DOHH2 (cell line): Measurements from ENCODE around the gene PDE11A.
"Not testable (repeated sequence)": the region's sequence is repeated elsewhere in the genome, so short reads cannot be mapped to it uniquely, and the experiment has no call there.

Experiments
- H3F3A ChIP-seq: fragments of 200-600 bp; sonication (generic), shearing (Covaris generic); 2 replicates; pipeline ENCODE4 v1.6.0; 2016; ENCODE audit warnings: antibody characterized with exemption, mild to moderate bottlenecking; ENCODE audit not compliant: control insufficient read depth, insufficient read depth
- H3K27ac ChIP-seq: fragments of 200-600 bp; sonication (generic); 2 replicates; pipeline ENCODE4 v1.5.1; 2014; ENCODE audit warnings: low read depth, mild to moderate bottlenecking, low read length, moderate library complexity
- H3K27me3 ChIP-seq: fragments of 200-600 bp; sonication (generic); 2 replicates; pipeline ENCODE4 v1.6.1; 2014; ENCODE audit warnings: mild to moderate bottlenecking, low read length, mixed read lengths; ENCODE audit not compliant: control insufficient read depth
- H3K36me3 ChIP-seq: fragments of 200-600 bp; sonication (generic); 2 replicates; pipeline ENCODE4 v1.6.1; 2014; ENCODE audit warnings: mild to moderate bottlenecking, low read length, moderate library complexity, mixed read lengths; ENCODE audit not compliant: control insufficient read depth
- H3K4me1 ChIP-seq: fragments of 200-600 bp; sonication (generic); 2 replicates; pipeline ENCODE4 v1.6.1; 2014; ENCODE audit warnings: mild to moderate bottlenecking, low read length, mixed read lengths; ENCODE audit not compliant: control insufficient read depth
- H3K4me2 ChIP-seq: fragments of 200-600 bp; sonication (generic); 2 replicates; pipeline ENCODE4 v1.6.0; 2014; ENCODE audit warnings: mild to moderate bottlenecking, low read length, moderate library complexity
- H3K4me3 ChIP-seq: fragments of 200-600 bp; sonication (generic); 2 replicates; pipeline ENCODE4 v1.5.1; 2014; ENCODE audit warnings: mild to moderate bottlenecking, low read length, mixed read lengths
- H3K79me2 ChIP-seq: fragments of 200-600 bp; sonication (generic); 2 replicates; pipeline ENCODE4 v1.6.1; 2014; ENCODE audit warnings: mild to moderate bottlenecking, low read length, mixed read lengths; ENCODE audit not compliant: control insufficient read depth
- H3K9me2 ChIP-seq: fragments of 200-600 bp; sonication (generic); replicated peaks from 2 replicates; pipeline ENCODE4 v1.6.1; 2014; ENCODE audit warnings: mild to moderate bottlenecking, low read length, mixed read lengths; ENCODE audit not compliant: control insufficient read depth
- H3K9me3 ChIP-seq: fragments of 200-600 bp; sonication (generic); 2 replicates; pipeline ENCODE4 v1.6.1; 2014; ENCODE audit warnings: antibody characterized with exemption, low read length, mixed read lengths; ENCODE audit not compliant: control insufficient read depth, insufficient read depth
- H4K20me1 ChIP-seq: fragments of 200-600 bp; sonication (generic); 2 replicates; pipeline ENCODE4 v1.6.0; 2014; ENCODE audit warnings: low read depth, mild to moderate bottlenecking, antibody characterized with exemption, low read length, moderate library complexity; ENCODE audit not compliant: control insufficient read depth, insufficient read depth
- EZH2phosphoT487 ChIP-seq: fragments of 200-600 bp; sonication (generic); IDR thresholded peaks from 2 replicates; pipeline ENCODE4 v1.6.1; 2017; ENCODE audit warnings: borderline replicate concordance, mild to moderate bottlenecking, antibody characterized with exemption, low read length, moderate library complexity, mixed read lengths
- TF ChIP-seq, protein P1 (sequence below): fragments of 200-600 bp; sonication (generic); IDR thresholded peaks from one replicate; pipeline ENCODE4 v1.5.1; 2014; ENCODE audit warnings: antibody characterized with exemption, mild to moderate bottlenecking, low read depth, low read length; ENCODE audit not compliant: poor library complexity, severe bottlenecking

The PDE11A gene

DNA sequence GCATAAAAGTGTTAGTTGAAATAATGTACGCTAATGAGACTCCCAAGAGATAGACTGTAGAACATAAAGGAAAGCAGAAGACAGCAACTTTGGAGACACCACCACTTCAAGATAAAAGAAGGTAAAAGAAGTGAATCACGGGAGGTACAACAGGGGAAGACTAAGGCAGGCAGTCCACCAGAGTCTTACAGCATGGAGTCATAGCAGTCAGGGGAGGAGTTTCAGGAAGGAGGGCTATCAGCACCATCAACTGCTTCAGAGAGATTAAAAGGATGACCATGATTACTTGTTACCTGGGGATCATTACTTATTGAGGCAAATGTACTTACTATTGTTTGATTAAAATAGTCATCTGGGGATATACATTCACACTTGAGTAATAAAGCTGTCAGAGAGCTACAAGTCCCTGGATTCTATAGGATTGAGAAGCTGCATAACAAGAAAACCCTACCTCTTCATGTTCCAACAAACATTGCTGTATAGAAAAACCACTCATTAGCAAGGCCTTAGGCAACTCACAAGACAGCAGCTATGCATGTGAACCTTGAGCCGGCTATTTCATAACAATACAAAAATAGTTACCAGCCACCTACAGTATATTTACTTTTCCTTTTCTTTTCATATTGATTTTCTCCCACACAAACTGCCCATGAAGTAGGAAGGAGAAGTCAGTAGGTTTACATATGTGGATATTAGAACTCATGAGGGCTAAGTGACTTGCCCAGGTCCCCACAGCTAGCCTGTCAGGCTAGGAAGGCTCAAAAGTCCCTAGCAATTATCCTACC is 101.7 kb downstream of the PDE11A start:
- Histone ChIP-seq H3K4me2 (no peak overlapping the region), H3K79me2 (no peaks in the 10 kb centered on the region), H3K27ac (no peak overlapping the region), H3K4me3 (no peak overlapping the region), H3K27me3 (no peaks in the 10 kb centered on the region), H3K9me3 (no peaks in the 10 kb centered on the region), H4K20me1 (no peaks in the 10 kb centered on the region), H3F3A (no peaks in the 10 kb centered on the region), H3K36me3 (no peaks in the 10 kb centered on the region), H3K4me1 (no peaks in the 10 kb centered on the region), H3K9me2 (no peaks in the 10 kb centered on the region)
- TF ChIP-seq, protein P1, sequence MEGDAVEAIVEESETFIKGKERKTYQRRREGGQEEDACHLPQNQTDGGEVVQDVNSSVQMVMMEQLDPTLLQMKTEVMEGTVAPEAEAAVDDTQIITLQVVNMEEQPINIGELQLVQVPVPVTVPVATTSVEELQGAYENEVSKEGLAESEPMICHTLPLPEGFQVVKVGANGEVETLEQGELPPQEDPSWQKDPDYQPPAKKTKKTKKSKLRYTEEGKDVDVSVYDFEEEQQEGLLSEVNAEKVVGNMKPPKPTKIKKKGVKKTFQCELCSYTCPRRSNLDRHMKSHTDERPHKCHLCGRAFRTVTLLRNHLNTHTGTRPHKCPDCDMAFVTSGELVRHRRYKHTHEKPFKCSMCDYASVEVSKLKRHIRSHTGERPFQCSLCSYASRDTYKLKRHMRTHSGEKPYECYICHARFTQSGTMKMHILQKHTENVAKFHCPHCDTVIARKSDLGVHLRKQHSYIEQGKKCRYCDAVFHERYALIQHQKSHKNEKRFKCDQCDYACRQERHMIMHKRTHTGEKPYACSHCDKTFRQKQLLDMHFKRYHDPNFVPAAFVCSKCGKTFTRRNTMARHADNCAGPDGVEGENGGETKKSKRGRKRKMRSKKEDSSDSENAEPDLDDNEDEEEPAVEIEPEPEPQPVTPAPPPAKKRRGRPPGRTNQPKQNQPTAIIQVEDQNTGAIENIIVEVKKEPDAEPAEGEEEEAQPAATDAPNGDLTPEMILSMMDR, result no peak
- TF ChIP-seq EZH2phosphoT487, result no peak

DNA sequence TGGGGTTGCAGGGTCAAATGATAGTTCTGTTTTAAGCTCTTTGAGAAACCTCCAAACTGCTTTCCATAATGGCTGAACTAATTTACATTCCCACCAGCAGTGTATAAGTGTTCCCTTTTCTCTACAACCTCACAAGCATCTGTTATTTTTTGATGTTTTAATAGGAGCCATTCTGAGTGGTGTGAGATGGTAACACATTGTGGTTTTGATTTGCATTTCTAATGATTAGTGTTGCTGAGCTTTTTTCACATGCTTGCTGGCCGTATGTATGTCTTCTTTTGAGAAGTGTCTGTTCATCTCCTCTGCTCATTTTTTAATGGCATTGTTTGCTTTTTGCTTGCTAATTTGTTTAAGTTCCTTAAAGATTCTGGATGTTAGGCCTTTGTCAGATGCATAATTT is 107.7 kb downstream of the PDE11A start:
- no peaks in the 10 kb centered on the region for H3F3A ChIP-seq
- no peak for TF ChIP-seq EZH2phosphoT487
- TF ChIP-seq, protein P1, result no peak
- no peaks in the 10 kb centered on the region for H3K27me3 ChIP-seq
- H3K4me3 ChIP-seq, result no peak overlapping the region
- no peak overlapping the region for H3K4me2 ChIP-seq
- H3K4me1 ChIP-seq, result no peaks in the 10 kb centered on the region
- no peaks in the 10 kb centered on the region for H4K20me1 ChIP-seq
- H3K36me3 ChIP-seq, result no peaks in the 10 kb centered on the region
- no peaks in the 10 kb centered on the region for H3K79me2 ChIP-seq
- H3K9me3 ChIP-seq, result no peaks in the 10 kb centered on the region
- H3K9me2 ChIP-seq, result no peaks in the 10 kb centered on the region
- no peak overlapping the region for H3K27ac ChIP-seq

DNA sequence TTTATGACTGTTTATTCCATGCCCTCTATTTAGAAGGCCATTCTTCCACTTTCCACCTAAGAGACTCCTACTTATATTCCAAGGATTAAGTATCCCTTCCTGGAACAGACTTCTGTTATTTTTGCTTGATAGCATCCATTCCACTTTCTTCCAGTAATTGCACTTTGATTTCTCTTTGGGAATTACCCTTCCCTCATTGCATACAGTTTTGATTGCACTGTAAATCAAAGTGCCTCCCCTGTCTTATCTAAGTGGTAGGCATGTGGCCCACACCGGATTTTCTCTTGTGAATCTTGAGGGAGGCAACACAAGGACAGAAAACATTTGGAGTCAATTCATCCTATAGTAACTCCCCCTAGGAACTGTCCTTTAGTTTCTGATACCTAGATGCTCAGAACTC is 120.4 kb downstream of the PDE11A start:
- no peak overlapping the region for H3K27ac ChIP-seq
- no peaks in the 10 kb centered on the region for H3K27me3 ChIP-seq
- H3K4me1 ChIP-seq, result no peaks in the 10 kb centered on the region
- H3K4me2 ChIP-seq, result no peak overlapping the region
- no peaks in the 10 kb centered on the region for H4K20me1 ChIP-seq
- H3K4me3 ChIP-seq, result no peak overlapping the region
- H3F3A ChIP-seq, result no peaks in the 10 kb centered on the region
- TF ChIP-seq, protein P1, result no peak
- no peak for TF ChIP-seq EZH2phosphoT487
- no peaks in the 10 kb centered on the region for H3K79me2 ChIP-seq
- H3K36me3 ChIP-seq, result no peaks in the 10 kb centered on the region
- H3K9me2 ChIP-seq, result no peaks in the 10 kb centered on the region
- no peaks in the 10 kb centered on the region for H3K9me3 ChIP-seq

DNA sequence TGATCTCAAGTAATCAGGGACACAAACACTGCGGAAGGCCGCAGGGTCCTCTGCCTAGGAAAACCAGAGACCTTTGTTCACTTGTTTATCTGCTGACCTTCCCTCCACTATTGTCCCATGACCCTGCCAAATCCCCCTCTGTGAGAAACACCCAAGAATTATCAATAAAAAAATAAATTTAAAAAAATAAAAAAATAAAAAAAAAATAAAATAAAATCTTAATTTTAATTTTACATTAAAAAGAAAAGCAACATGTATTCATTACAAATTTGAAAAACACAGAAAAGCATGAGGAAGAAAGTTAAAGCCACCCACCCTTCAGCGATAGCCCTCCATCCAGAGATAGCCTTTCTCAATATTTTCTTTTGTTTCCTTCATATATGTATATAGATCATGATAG is 125.0 kb downstream of the PDE11A start:
- H3K9me2 ChIP-seq, H3K4me3 ChIP-seq, H3F3A ChIP-seq, H3K9me3 ChIP-seq, H4K20me1 ChIP-seq, H3K36me3 ChIP-seq, H3K79me2 ChIP-seq, H3K4me1 ChIP-seq, H3K27me3 ChIP-seq, H3K27ac ChIP-seq, H3K4me2 ChIP-seq: not testable (repeated sequence)

DNA sequence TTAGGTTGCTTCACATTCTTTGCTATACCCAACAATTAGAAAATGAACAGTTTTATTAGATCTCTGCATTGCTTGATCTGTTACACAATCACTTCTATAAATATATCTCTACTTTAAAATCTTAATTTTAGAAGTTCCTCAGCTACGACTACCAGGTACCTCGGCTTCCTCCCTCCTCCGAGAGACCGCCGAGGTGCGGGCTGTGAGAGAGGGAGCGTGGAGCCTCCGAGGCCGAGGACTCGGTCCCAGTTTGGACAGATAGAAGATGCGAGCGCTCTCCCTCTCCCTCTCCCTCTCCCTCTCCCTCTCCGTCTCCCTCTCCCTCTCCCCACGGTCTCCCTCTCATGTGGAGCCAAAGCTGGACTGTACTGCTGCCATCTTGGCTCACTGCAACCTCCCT is 128.0 kb downstream of the PDE11A start:
- H3K36me3 ChIP-seq, H3K9me3 ChIP-seq, H3K4me3 ChIP-seq, H3K4me2 ChIP-seq, H4K20me1 ChIP-seq, H3F3A ChIP-seq, H3K27ac ChIP-seq, H3K9me2 ChIP-seq, H3K4me1 ChIP-seq, H3K79me2 ChIP-seq, H3K27me3 ChIP-seq: not testable (repeated sequence)
